CD4-positive, alpha-beta T cell treated with Interleukin-15 for 4 hours (primary cell): ENCODE results near the gene PGPEP1.

Experiments
- DNase-seq: peaks from one replicate; pipeline ENCODE4 v3.0.0-alpha.2; 2020; ENCODE audit warnings: low spot score

The PGPEP1 gene

GRCh38 chr19:18418483-18419194 lies 78.2 kb downstream of the PGPEP1 start:
- DNase-seq: peak; percentile 54

DNA sequence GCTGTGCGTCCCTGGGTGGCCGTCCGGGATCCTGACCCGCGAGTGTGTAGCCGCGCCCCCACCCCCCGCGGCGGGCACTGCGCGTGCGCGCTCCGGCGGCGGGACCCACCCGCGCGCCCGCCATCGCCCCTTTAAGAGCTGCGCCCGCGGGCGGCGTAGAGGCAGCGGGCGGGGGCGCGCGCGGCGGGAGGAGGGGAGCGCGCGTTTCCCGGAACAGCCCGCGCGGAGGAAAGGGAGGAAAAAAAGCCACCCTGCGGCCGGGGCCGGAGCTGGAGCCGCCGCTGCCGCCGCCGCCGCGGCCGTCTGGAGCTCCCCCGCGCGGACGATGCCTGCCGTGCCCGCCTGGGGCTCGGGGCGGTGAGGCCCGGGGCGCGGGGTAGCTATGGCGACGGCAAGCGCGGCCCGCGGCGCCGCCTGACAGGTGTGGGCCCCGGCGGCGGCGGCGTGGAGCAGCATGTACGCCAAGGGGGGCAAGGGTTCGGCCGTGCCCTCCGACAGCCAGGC lies 78.8 kb downstream of the PGPEP1 start, which contains the start of gene SSBP4:
Gene SSBP4, plus strand, starts transcription at position 204 of the 504 bp plus-strand sequence. Its CDS starts 251 bp downstream, at position 455.
- DNase-seq: peak; percentile 72
